Mesendoderm (in vitro differentiated cells): ENCODE data around the gene GPR160.

Experiments
- DNase-seq: peaks from one replicate; pipeline ENCODE4 v3.0.0; 2013
- H2AK5ac ChIP-seq: 2 replicates; pipeline ENCODE4 v1.6.1; 2013; ENCODE audit warnings: low read length, inconsistent platforms
- H2BK120ac ChIP-seq: 2 replicates; pipeline ENCODE4 v1.6.1; 2013; ENCODE audit warnings: low read depth, mild to moderate bottlenecking, low read length, moderate library complexity, mixed read lengths
- H2BK15ac ChIP-seq: replicated peaks from 2 replicates; pipeline ENCODE4 v1.6.1; 2013; ENCODE audit warnings: low read depth, mild to moderate bottlenecking, moderate library complexity
- H2BK5ac ChIP-seq: 2 replicates; pipeline ENCODE4 v1.6.1; 2013; ENCODE audit warnings: low read length, inconsistent platforms
- H3K18ac ChIP-seq: 2 replicates; pipeline ENCODE4 v1.6.1; 2013; ENCODE audit warnings: mild to moderate bottlenecking, low read length, mixed read lengths
- H3K23ac ChIP-seq: one replicate; pipeline ENCODE4 v1.6.1; 2013; ENCODE audit warnings: low read length
- H3K27ac ChIP-seq: 2 replicates; pipeline ENCODE4 v1.5.1; 2013; ENCODE audit warnings: low read depth, mild to moderate bottlenecking, inconsistent platforms, low read length, moderate library complexity
- H3K27me3 ChIP-seq: 2 replicates; pipeline ENCODE4 v1.6.1; 2013; ENCODE audit warnings: low read length, control low read depth, mild to moderate bottlenecking, inconsistent platforms; ENCODE audit not compliant: insufficient read depth, poor library complexity
- H3K36me3 ChIP-seq: 2 replicates; pipeline ENCODE4 v1.6.1; 2013; ENCODE audit warnings: low read length, inconsistent platforms; ENCODE audit not compliant: control insufficient read depth, insufficient read depth
- H3K4ac ChIP-seq: one replicate; pipeline ENCODE4 v1.6.1; 2013; ENCODE audit warnings: low read depth, mild to moderate bottlenecking, low read length, moderate library complexity
- H3K4me1 ChIP-seq: 2 replicates; pipeline ENCODE4 v1.6.1; 2013; ENCODE audit warnings: low read depth, low read length, inconsistent platforms; ENCODE audit not compliant: control insufficient read depth
- H3K4me2 ChIP-seq: 2 replicates; pipeline ENCODE4 v1.6.1; 2013; ENCODE audit warnings: low read length
- H3K4me3 ChIP-seq: 2 replicates; pipeline ENCODE4 v1.5.1; 2013; ENCODE audit warnings: mild to moderate bottlenecking, low read length
- H3K56ac ChIP-seq: one replicate; pipeline ENCODE4 v1.6.1; 2013; ENCODE audit warnings: low read length
- H3K79me1 ChIP-seq: 2 replicates; pipeline ENCODE4 v1.6.1; 2013; ENCODE audit warnings: low read length, inconsistent platforms
- H3K79me2 ChIP-seq: 2 replicates; pipeline ENCODE4 v1.6.1; 2013; ENCODE audit warnings: mild to moderate bottlenecking, low read length; ENCODE audit not compliant: control insufficient read depth, insufficient read depth
- H3K9ac ChIP-seq: 2 replicates; pipeline ENCODE4 v1.6.1; 2013; ENCODE audit warnings: low read length, inconsistent platforms
- H4K5ac ChIP-seq: one replicate; pipeline ENCODE4 v1.6.1; 2013; ENCODE audit warnings: low read length
- H4K8ac ChIP-seq: one replicate; pipeline ENCODE4 v1.6.1; 2013; ENCODE audit warnings: low read depth, mild to moderate bottlenecking, control low read depth, low read length, moderate library complexity
- WGBS: extraction: QIAGEN DNeasy Blood & Tissue Kit; methylation state at CpG from one replicate; pipeline ENCODE4 v1.1.7; 2013; ENCODE audit warnings: low lambda C conversion rate, missing lambda C conversion rate; ENCODE audit not compliant: insufficient coverage; ENCODE audit errors: extremely low coverage; 5-methylcytosine and 5-hydroxymethylcytosine counted together

Gene GPR160

DNA sequence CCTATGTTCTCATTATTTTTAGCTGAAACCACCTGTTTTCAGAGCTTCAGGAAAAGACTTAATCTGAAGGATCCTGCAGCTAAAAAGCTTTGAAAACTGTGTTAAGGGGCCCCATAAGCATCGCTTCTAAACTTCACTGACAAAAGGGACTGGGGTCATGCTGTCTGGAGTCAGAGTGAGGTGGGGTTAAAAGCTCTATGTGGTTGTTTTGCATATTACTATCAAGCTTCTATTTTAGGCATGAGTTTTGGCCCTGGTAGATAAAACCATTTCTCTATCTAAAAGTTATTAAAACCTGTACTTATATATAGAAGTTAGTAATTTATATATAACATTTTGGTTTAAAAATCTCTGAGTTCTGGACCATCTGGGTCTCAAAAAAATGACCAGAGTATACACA lies 45.5 kb downstream of the GPR160 start:
- no peak overlapping the region for H4K5ac ChIP-seq
- no peak overlapping the region for H3K27ac ChIP-seq
- H3K9ac ChIP-seq: no peak overlapping the region
- no peaks in the 10 kb centered on the region for H3K4me1 ChIP-seq
- H3K4me2 ChIP-seq: no peak overlapping the region
- no peak overlapping the region for H3K18ac ChIP-seq
- WGBS: no CpG with 5 or more reads among the region's 1 CpG
- no peaks in the 10 kb centered on the region for H3K36me3 ChIP-seq
- H2BK120ac ChIP-seq: no peak overlapping the region
- H3K4ac ChIP-seq: no peak overlapping the region
- no peak overlapping the region for H3K56ac ChIP-seq
- no peak overlapping the region for H2AK5ac ChIP-seq
- no peaks in the 10 kb centered on the region for H3K79me1 ChIP-seq
- no peak for DNase-seq
- H2BK5ac ChIP-seq: no peak overlapping the region
- no peak overlapping the region for H3K4me3 ChIP-seq
- no peaks in the 10 kb centered on the region for H3K27me3 ChIP-seq
- H3K79me2 ChIP-seq: no peaks in the 10 kb centered on the region
- no peak overlapping the region for H3K23ac ChIP-seq
- H2BK15ac ChIP-seq: no peak overlapping the region
- H4K8ac ChIP-seq: no peak overlapping the region

DNA sequence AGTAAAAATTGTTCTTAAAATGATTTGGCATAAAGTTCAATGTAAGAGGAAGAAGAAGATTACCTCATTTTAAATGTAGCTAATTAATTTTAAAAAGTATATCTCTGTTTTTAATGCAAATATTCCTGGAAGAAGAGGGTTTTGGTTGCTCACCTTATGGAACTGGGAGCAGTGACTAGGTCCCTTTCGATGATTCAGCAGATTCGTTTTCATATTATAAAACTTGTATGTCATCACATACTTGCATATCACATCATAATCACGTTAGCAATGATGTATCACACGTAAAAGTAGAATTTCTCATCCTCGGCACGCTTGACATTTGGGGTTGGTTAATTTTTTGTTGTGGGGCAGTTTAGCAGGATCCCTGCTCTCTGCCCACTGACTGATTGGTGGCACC lies 47.6 kb downstream of the GPR160 start:
- Histone ChIP-seq H2BK120ac (no peak overlapping the region), H2BK5ac (no peak overlapping the region), H3K4ac (no peak overlapping the region), H4K5ac (no peak overlapping the region), H3K9ac (no peak overlapping the region), H3K27ac (no peak overlapping the region), H3K4me3 (no peak overlapping the region), H3K79me2 (no peaks in the 10 kb centered on the region), H3K4me1 (no peaks in the 10 kb centered on the region), H3K79me1 (no peaks in the 10 kb centered on the region), H3K27me3 (no peaks in the 10 kb centered on the region), H4K8ac (no peak overlapping the region), H3K56ac (no peak overlapping the region), H3K4me2 (no peak overlapping the region), H3K18ac (no peak overlapping the region), H2AK5ac (no peak overlapping the region), H3K23ac (no peak overlapping the region), H3K36me3 (no peaks in the 10 kb centered on the region), H2BK15ac (no peak overlapping the region)
- no CpG with 5 or more reads among the region's 6 CpGs for WGBS
- no peak for DNase-seq

DNA sequence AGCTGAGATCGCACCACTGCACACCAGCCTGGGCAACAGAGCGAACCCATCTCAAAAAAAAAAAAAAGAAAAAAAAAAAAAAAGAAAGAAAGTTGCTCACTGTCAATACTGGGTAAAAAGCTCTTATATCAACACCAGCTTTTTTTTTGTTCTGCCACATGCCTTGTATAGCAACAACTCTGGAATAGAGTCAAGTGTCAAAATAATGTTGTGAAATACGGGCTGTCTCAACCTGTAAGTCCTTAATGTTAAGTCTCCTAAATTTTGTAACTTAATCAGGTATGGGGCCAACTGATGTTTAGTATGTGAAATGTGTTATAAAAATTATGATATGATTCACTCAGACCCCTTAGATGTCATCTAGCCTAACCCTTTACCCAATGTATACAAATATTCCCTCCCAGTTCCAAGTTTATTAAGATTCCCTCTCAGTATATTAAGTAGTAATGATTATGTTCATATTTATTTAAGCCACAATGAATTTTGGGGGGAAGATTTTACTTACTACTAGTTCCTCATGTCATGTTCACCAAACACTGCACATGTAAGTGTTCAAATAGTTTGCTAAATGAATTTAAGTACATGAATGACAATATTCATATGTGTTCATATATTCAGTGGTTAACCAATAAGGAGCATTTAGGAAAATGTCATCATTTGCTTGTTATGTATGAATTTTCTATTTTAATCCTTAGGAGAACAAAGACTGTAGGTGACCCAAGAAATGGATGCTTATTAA lies 52.2 kb downstream of the GPR160 start:
- Histone ChIP-seq H3K4me2 (no peak overlapping the region), H3K23ac (no peak overlapping the region), H3K56ac (no peak overlapping the region), H3K27me3 (no peaks in the 10 kb centered on the region), H2AK5ac (no peak overlapping the region), H4K5ac (no peak overlapping the region), H3K79me1 (no peaks in the 10 kb centered on the region), H3K27ac (no peak overlapping the region), H2BK120ac (no peak overlapping the region), H3K79me2 (no peaks in the 10 kb centered on the region), H3K4ac (no peak overlapping the region), H4K8ac (no peak overlapping the region), H3K9ac (no peak overlapping the region), H2BK15ac (no peak overlapping the region), H3K18ac (no peak overlapping the region), H3K4me1 (no peaks in the 10 kb centered on the region), H2BK5ac (no peak overlapping the region), H3K4me3 (no peak overlapping the region), H3K36me3 (no peaks in the 10 kb centered on the region)
- DNase-seq: no peak
- WGBS: no CpG with 5 or more reads among the region's 3 CpGs

DNA sequence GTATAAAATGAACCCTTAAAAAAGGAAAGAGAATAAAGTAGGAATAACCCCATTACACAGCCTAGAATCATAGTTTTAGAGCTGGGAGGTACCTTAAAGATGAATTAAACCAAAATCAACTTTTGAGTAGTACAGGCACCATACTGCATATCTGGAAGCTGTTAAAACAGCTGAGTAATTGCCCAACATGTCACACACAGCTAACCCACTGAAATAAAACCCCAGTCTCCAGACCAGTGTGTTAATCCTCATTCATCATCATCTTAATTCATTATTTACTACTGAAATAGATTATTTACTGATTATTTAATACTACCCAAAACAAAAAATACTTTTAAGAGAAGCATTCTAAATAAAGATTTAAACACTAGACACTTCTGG lies 52.8 kb downstream of the GPR160 start:
- H2BK15ac ChIP-seq: no peak overlapping the region
- no peak overlapping the region for H2BK5ac ChIP-seq
- H3K4me3 ChIP-seq: no peak overlapping the region
- no peak overlapping the region for H3K4ac ChIP-seq
- H3K4me2 ChIP-seq: no peak overlapping the region
- no peaks in the 10 kb centered on the region for H3K79me2 ChIP-seq
- H3K4me1 ChIP-seq: no peaks in the 10 kb centered on the region
- H3K23ac ChIP-seq: no peak overlapping the region
- H3K9ac ChIP-seq: no peak overlapping the region
- H4K8ac ChIP-seq: no peak overlapping the region
- no peaks in the 10 kb centered on the region for H3K27me3 ChIP-seq
- H2BK120ac ChIP-seq: no peak overlapping the region
- no peak overlapping the region for H3K18ac ChIP-seq
- no peaks in the 10 kb centered on the region for H3K79me1 ChIP-seq
- H3K56ac ChIP-seq: no peak overlapping the region
- no peak overlapping the region for H3K27ac ChIP-seq
- DNase-seq: no peak
- no peaks in the 10 kb centered on the region for H3K36me3 ChIP-seq
- no peak overlapping the region for H4K5ac ChIP-seq
- no peak overlapping the region for H2AK5ac ChIP-seq

DNA sequence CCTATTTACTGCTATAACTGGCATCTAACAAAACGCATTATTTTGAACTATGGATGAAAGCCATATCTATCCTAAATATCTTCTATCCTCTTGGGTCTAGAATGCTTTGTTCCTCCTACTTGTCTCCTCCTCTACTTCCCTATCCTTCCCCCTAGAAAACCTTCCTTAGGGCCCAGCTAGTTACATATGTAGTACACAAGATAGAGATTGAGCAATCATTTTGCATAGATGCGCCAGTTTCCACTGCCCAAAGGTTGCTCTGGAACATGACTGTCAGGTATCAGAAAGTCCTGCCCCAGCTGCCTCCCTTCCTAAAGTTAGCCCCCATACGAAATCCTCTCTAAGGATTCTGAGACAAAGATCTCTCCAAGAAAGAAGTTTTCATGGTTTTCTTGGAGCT lies 55.1 kb downstream of the GPR160 start:
- DNase-seq: no peak
- no peak overlapping the region for H2BK120ac ChIP-seq
- H2AK5ac ChIP-seq: no peak overlapping the region
- H3K27me3 ChIP-seq: no peaks in the 10 kb centered on the region
- no peak overlapping the region for H3K9ac ChIP-seq
- no peaks in the 10 kb centered on the region for H3K4me1 ChIP-seq
- no peaks in the 10 kb centered on the region for H3K36me3 ChIP-seq
- no peak overlapping the region for H3K27ac ChIP-seq
- H3K79me2 ChIP-seq: no peaks in the 10 kb centered on the region
- H3K79me1 ChIP-seq: no peaks in the 10 kb centered on the region
- no peak overlapping the region for H3K56ac ChIP-seq
- H4K5ac ChIP-seq: no peak overlapping the region
- H3K18ac ChIP-seq: no peak overlapping the region
- no CpG with 5 or more reads among the region's 3 CpGs for WGBS
- no peak overlapping the region for H2BK15ac ChIP-seq
- no peak overlapping the region for H3K4me3 ChIP-seq
- no peak overlapping the region for H2BK5ac ChIP-seq
- H3K23ac ChIP-seq: no peak overlapping the region
- no peak overlapping the region for H4K8ac ChIP-seq
- no peak overlapping the region for H3K4me2 ChIP-seq
- H3K4ac ChIP-seq: no peak overlapping the region

DNA sequence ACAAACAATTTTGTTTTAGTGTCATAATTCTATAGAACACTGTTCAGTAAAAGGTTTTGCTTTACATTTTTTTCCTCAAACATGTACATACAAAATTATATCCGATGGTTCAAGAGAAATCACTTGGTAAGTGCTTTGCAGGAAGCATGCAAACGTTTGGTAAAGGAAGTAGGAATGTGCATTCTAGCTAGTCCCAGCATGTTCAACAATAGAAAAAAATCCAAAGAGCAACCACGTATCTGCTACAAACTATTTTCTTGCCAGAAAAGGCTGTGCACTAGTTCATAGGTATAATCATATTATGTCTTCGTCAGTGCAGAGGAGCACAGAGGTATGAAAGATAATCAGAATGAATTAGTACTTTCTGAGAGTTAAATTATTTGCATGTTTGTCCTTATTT lies 58.0 kb downstream of the GPR160 start:
- Histone ChIP-seq H3K23ac (no peak overlapping the region), H2BK5ac (no peak overlapping the region), H3K9ac (no peak overlapping the region), H3K4me2 (no peak overlapping the region), H4K8ac (no peak overlapping the region), H3K27me3 (no peaks in the 10 kb centered on the region), H3K18ac (no peak overlapping the region), H2BK15ac (no peak overlapping the region), H3K4ac (no peak overlapping the region), H2AK5ac (no peak overlapping the region), H3K27ac (no peak overlapping the region), H3K79me2 (no peaks in the 10 kb centered on the region), H3K36me3 (no peaks in the 10 kb centered on the region), H4K5ac (no peak overlapping the region), H2BK120ac (no peak overlapping the region), H3K79me1 (no peaks in the 10 kb centered on the region), H3K4me1 (no peaks in the 10 kb centered on the region), H3K56ac (no peak overlapping the region), H3K4me3 (no peak overlapping the region)
- no peak for DNase-seq
- no CpG with 5 or more reads among the region's 4 CpGs for WGBS
